ENCODE measurements around the gene ZNF3.

Gene ZNF3

DNA sequence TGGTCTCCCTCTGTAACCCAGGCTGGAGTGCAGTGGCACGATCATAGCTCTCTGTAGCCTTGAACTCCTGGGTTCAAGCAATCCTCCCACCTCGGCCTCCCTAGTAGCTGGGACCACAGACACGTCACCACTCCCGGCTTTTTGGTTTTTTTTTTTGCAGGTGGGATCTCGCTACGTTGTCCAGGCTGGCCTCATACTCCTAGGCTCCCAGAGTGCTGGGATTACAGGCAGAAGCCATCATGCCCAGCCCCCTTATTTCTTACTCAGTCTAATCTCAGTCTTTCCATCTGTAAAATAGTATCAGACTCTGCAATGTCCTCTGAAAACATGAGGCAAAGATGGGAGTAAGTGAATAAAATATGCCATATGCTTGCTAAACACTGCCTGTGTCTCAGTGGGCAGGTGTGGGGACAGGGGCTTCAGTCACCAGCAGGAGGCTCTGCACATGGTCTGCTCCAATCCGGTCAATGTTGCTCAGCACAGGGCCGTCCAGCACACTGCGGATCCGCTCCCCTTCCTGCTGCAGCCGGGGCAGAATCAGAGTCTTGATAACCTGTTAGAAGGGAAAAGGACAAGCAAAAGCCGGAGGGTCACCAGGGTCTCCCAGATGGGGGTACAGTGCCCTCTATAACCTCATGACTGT, 28.1 kb upstream of the ZNF3 start:
- no peak for DNase-seq (ENCODE audit: low spot score)

DNA sequence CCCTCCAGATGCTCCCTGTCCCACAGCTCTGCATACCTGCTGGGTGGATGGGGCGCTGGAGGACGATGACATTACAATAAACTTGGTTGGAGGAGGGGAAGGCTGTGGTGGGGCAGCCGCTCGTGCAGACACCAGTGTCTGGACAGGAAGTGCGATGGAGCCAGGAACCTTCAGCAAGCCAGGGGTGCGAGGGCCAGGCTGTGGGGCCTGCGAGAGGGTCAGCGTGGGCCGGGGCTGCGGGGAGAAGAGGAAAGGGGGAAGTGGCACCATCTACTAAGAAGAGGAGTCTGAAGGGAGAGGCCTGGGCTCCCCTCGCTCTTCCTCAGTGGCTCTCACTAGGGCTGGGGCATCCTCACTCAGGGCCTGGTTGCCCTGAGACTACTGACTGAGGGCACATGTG, 26.4 kb upstream of the ZNF3 start:
- no peak for DNase-seq (ENCODE audit: low spot score)

DNA sequence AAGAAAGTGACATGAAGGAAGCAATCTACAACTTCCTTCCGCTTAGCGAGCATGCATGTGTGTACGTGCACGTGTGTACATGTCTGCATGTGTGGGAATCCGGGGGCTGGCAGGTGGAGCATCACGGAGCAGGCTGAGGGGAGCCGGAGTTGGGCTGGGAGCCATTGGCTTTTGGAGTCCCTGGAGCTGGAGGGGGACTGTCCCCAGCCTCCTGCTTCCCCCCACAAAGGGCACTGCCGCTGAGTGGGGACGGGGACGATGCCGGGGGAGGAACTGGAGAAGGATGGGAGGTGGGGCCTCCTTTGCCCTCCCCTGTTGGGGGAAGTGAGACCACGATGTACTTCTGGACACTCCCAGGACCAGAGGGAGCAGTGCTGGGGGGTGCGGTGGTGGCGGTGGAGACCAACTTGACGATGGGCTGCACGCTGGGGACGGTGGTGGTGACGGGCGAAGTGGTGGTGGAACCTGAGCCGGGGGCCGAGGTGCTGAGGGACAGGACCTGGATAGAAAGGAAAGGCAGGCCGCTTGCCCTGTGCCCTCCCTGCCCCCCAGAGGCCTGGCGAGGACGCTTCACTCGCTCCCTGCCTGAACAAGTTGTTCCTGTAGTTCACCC, 25.7 kb upstream of the ZNF3 start:
- DNase-seq (ENCODE audit: low spot score) = no peak

DNA sequence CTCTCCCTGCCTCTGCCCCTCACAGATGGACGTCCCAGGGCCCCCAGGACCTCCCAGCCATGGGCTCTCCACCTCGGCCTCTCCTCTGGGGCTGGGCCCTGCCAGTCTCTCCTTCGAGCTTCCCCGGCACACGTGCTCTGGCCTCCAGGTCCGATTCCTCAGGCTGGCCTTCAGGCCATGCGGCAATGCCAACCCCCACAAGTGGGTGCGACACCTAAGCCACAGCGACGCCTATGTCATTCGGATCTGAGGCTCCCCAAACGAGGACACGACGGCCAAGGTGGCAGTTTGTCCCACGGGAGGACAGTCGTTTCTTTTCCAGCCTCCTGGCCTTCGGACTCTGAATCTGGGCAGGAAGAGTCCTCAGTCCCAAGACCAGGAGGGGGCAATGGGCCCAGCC, 25.1 kb upstream of the ZNF3 start:
- DNase-seq (ENCODE audit: low spot score) = no peak

DNA sequence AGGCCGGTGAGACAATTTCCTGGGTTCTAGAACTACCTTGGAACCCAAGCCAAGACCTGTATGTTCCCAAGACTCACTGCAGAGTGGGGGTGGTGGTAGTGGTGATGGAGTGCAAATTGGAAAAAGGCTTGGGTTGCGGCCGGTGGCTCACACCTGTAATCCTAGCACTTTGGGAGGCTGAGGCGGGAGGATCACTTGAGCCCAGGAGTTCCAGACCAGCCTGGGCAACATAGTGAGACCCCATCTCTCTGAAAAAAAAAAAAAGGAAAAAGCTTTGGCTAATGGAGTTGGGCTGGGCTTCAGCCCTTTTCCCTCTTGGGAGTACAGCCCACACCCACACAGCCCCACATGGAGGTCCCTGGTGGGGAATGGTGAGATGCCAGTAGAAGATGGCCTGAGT, 24.0 kb upstream of the ZNF3 start:
- no peak for DNase-seq (ENCODE audit: low spot score)

DNA sequence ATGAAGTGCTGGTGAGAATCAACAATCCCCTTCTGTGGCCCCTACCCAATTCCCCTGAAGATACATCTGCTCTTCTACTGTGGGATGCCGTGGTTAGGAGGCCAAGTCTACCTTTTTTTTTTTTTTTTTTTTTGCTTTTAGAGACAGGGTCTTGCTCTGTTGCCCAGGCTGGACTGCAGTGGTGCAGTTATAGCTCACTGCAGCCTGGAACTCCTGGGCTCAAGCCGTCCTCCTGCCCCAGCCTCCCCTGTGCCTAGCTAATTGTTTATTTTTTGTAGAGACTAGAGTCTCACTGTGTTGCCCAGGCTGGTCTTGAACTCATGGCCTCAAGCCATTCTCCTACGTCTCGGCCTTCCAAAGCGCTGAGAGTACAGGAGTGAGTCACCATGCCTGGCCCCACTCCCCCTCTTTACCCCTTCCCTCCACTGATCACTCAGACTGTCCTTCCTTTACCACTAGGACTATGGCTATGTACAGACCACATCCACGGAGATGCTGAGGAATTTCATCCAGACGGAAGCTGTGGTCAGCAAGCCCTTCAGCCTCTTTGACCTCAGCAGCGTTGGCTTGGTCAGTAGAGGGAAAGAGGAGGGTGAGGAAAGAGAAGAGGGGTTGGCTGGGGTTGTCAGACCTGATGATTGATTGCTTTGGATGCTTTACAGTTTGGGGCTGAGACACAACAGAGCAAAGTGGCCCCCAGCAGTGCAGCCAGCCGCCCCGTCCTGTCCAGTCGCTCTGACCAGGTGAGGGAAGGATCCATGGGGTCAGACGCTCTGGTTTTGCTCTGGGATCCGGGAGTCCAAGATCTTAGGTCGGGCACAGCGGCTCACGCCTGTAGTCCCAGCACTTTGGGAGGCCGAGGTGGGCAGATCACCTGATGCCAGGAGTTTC, 21.7 kb upstream of the ZNF3 start:
- DNase-seq (ENCODE audit: low spot score) = no peak

DNA sequence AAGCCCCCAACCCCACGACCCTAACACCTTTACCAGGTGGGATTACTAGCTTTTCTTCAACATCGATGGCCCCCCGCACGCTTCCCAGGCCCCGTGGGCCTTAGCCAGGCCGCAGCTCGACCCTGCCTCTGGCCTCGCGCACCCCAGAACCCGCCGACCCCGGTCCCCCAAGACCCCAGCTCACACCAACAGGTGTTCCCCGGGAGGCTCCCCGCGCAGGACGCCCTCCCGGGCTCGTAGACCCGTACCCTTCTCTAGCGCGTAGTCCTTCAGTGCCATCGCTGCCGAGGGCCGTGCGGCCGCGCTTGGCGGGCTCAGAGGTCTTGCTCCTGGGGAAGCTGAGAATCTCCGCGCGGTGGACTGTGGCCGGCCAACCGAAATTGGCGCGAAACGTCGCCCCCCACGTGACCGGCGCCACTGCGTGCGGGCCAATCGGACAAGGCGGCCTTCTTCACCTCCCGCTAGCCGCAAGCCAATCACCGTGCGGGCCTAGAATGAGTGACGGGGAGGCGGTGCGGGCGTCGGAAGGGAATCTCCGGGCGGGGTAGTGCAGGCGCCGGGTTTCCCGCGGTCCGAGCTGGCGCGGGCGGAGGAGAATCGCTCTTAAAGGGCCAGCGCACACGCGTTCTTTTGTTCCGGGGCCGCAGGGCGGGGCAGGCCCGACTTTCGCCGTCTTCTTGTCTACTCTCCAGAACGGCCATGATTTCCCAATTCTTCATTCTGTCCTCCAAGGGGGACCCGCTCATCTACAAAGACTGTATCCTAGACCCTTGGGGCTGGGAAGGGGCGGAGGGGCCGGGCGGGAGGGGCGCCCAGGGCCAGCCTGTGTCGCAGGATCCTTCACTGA, 19.7 kb upstream of the ZNF3 start, which contains the start of the genes AP4M1 and MCM7:
AP4M1 (plus strand) TSS at position 628 of the 847 bp plus-strand sequence; CDS start at position 700, 72 bp downstream.
MCM7 (minus strand) TSS at position 382 of the 847 bp plus-strand sequence; CDS start at position 279, 103 bp downstream.
- peak; percentile 97 for DNase-seq (ENCODE audit: low spot score)

DNA sequence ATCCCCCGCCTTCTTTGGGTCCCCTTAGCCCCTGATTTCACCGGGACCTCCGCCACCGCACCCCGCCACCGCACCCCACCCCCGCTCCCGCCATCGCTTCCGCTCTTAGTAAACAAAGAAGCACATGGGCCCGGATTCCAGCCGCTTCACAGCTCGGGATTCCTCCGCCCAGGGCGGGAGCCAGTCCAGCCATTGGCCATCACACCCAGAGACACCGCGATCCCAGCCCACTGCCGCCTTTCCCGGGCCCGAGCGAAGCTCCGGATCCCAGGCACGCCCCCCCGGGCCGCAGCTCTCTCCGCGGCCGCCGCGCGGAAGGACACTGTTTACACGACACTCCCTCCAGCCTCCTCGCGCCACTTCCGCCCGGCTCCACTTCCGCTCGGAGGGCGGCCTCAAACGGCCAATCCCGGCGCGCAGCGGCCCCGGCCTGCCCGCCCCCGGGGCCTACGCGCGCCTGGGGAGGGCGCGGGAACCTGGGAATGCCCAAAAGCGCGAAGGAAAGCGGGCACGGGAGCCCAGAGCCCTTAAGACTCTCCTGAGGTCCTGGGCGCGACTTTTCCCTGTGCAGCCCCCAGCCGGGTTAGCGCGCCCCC, 19.0 kb upstream of the ZNF3 start:
- peak; percentile 92 for DNase-seq (ENCODE audit: low spot score)

DNA sequence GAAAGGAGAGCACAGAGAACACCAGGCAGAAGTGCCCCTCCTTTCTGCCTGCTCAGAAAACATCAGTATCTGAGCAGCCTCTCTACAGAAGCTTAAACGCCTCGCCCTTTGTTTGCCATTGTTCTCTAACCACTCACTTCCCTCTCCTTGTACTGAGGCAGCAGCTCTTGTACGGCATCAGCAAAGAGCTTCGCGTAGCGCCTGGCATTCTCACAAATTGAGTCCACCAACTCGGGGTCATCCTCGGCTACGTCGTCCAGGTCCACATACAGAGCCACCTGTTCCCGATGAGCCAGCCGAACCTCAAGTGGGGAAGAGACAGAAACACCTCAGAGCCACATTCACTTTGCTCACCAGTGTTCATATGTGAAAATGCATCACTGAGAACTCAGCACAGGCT, 17.9 kb upstream of the ZNF3 start:
- DNase-seq (ENCODE audit: low spot score) = no peak

DNA sequence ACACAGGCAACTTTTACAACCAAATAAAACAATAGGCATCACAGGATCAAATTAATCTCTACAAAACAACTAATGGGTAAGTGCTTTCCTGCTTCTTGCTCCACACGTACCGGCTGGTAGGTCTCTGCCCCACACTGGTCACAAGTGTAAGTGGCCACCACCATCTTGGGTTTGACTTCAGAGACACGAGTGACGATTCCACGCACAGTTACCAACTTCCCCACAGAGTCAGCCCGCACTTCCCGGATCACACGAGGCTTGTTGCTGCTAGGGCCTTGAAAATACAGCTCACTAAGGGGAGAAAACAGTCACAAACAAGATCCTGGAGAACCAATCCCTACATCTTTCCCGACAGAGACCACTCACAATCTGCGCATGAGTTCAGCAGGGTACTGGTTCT, 17.4 kb upstream of the ZNF3 start:
- DNase-seq (ENCODE audit: low spot score) = no peak

DNA sequence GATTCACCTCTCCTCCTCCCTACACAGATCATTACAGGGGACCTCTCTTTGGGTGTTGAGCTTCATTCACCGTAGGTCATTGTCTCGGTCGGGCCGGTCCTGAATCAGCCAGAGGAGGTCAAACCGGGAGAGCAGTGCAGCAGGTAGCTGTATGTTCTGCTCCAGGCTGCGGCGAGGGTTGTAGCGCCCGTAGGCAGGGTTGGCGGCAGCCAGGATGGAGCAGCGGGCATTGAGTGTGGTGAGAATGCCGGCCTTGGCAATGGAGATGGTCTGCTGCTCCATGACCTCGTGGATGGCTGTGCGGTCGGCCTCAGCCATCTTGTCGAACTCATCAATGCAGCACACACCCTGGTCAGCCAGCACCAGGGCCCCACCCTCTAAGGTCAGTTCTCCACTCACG, 14.2 kb upstream of the ZNF3 start:
- DNase-seq (ENCODE audit: low spot score) = no peak

DNA sequence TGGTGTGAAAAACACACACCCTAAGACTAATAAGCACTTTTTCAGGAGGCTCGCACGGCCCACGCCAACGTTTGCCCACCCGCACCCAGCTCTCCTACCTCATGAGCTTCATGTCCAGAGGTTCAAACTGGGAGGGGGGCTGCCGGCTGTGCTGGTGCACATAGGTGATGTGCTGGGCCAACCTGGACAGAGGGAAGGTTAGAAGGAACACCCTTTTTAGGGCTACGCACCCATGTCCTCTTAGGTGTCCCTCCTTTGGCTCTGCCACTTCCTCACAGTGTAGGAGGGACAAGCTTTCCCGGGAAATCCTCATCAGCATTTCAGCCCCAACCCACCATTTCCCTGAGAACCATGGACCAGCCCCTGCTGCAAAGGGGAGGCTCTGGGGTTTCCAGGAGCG, 13.8 kb upstream of the ZNF3 start:
- DNase-seq (ENCODE audit: low spot score) = no peak

DNA sequence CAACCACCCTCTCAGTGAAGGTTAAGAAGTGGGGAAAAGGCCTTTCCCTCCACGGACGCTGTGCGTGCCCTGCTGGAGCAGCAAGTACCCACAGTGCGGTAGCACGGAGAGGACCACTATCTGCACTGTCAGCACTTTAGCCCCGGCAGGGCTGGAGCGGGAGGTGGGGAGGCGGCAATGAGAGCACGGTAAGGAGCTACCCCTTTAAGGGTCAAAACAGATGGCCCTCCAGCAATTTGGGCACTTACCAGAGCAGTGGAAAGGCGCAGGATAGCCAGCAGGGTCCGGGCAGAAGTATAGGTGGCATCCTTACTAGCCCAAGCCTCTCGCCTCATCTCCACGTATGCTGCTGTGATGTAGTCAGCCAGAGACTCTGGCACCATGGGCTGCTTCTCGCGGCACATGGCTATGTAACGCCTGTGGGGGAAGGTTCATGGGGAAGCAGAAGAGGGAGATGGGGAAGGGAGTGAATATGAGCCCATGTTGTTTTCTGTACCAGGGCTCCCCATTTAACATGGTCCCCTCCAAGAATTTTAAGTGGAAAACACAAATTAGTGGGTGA, 12.5 kb upstream of the ZNF3 start:
- DNase-seq (ENCODE audit: low spot score) = no peak

DNA sequence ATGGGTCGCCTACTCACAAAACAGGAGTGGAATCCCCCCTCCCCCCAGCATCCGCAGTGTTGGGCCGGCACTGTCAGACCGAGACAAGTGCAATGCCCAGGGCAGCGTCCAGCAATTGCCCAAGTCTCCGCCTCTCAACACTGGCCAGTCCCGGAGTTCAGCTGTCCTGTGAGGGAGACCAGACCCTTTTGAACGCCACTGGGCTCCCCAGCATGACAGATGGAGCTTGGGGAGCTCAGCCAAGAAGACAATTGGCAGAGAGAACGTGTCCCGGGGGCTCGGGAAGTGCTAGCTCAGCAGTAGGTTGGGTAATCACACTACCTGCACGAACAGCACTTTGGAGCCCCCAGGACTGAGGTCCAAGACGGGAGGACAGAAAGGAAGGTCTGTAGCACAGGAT, 12.0 kb upstream of the ZNF3 start:
- DNase-seq (ENCODE audit: low spot score) = no peak

DNA sequence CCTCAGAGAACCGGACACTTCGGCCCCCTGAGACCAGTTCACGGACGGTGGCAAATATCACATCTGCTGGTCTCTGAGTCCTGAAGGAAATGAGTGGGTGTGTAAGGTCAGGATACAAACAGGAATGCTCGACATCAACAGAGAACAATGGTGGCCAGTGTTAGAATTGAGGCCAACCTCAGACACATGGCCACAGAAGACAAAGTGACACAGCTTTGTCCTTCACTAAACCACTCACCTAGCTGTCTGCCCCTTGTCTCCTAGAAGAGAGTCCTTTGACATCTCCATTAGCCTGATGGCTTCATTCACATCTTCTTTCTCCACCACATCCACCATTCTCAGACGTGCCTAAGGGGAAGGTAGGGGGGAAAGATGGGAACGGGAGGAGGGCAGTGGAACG, 11.5 kb upstream of the ZNF3 start:
- no peak for DNase-seq (ENCODE audit: low spot score)

DNA sequence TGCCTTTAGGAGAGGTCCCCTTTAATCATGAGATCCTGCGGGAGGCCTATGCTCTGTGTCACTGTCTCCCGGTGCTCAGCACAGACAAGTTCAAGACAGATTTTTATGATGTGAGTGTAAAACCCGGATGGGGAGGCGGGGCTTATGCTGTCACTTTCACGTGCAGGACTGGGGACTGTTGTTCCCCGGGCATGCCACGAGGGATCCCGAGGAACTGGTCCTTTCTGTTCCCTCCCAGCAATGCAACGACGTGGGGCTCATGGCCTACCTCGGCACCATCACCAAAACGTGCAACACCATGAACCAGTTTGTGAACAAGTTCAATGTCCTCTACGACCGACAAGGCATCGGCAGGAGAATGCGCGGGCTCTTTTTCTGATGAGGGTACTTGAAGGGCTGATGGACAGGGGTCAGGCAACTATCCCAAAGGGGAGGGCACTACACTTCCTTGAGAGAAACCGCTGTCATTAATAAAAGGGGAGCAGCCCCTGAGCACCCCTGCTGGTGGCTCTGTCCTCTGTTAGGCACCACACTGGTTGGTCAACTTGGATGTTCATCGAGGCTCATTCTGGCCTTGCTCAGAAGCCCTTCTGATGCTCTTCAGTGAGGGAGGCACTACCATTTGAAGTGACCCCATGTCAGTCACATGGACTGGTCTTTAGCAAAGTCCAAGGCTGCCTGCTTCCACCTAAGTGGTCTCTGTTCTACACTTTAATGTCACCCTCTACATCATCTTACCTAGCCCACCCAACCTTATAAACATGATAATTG, 10.1 kb upstream of the ZNF3 start:
- DNase-seq (ENCODE audit: low spot score) = no peak

DNA sequence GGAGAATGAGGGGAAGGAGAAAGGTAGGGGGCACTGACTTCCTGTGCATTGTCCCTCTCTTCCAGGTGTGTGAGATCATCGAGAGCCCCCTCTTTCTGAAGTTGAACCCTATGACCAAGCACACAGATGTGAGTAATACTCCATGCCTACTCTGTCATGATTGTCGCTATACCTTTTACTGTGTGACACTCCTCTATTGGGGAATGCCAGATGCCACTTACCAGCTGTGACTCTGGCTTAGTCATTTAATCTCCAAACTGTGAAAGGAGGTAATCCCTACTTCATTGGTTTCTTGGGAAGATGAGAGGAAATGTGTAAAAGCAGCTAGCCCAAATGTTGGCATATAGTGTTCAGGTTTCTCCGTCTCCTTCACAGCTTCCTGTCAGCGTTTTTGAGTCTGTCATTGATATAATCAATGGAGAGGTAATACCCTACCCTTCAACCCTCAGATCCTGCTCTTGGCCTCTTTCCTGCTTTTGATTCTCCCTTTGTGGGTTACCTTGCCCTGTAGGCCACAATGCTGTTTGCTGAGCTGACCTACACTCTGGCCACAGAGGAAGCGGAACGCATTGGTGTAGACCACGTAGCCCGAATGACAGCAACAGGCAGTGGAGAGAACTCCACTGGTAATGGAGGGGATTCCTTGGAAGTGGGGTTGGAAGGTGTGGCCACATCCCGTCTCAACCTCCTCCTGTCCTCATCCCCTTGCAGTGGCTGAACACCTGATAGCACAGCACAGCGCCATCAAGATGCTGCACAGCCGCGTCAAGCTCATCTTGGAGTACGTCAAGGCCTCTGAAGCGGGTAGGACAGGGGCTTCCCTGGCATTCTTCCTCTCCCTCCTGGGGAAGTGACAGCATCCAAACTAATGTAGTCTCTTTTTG, 9.2 kb upstream of the ZNF3 start:
- no peak for DNase-seq (ENCODE audit: low spot score)

DNA sequence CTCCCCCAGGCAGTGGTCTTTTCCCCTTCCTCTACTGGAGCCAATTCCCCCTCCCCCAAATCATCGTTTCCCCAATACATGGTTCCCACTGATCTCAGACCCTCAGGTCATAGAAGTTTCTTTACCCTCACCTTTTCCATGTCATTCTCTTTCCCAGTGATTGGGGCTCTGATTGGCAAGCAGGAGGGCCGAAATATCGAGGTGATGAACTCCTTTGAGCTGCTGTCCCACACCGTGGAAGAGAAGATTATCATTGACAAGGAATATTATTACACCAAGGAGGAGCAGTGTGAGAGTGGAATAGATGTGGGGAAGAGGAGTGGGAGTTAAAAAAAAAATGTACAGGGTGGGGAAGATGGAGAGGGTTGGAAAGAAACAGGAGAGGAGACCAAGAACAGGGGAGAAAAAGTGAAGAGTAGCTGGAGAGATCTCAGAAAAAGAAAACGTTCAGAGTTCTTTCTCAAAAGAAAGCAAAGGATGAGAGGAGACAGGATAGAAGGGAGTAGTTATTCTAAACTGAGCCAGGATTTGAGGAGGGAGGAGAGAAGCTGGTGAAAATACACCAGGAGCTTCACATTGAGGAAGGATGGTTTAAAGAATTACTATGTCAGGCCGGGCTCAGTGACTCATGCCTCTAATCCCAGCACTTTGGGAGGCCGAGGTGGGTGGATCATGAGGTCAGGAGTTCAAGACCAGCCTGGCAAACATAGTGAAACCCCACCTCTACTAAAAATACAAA, 8.1 kb upstream of the ZNF3 start:
- no peak for DNase-seq (ENCODE audit: low spot score)
